ENCODE data around the gene FYN. TPM values are rescaled to one million over a fixed set of nuclear protein-coding genes. Genes with fewer than 3 reads are reported as not detected.

FYN gene
- total and polyA plus RNA-seq, 4 donors = 11.2 to 28.3 (median 19.7) TPM

GRCh38 chr6:111689946-111690345, 183.3 kb downstream of the FYN start:
- H3K9me3 ChIP-seq (ENCODE audit: control insufficient read depth in 4 of 4, low read length in 3 of 4) = no peaks in the 10 kb centered on the region
- no peak overlapping the region for H3K4me3 ChIP-seq (ENCODE audit: low read depth in 1 of 3, low read length in 3 of 3)
- peaks cover 13 to 45% (median 26%) of the 10 kb centered on the region in 4 donors for H3K4me1 ChIP-seq (ENCODE audit: control insufficient read depth in 4 of 4, insufficient read depth in 4 of 4, low read length in 3 of 4)
- no peak overlapping the region for H3K9ac ChIP-seq (ENCODE audit: low read depth in 1 of 2, low read length in 2 of 2)
- no peak overlapping the region for H3K27ac ChIP-seq (ENCODE audit: low read depth in 1 of 2, low read length in 2 of 2)
- 78% methylated on average over 2 of the region's 2 CpGs for WGBS
- peaks cover 0 to 1% (median 0%) of the 10 kb centered on the region in 4 donors for H3K36me3 ChIP-seq (ENCODE audit: control insufficient read depth in 4 of 4, insufficient read depth in 3 of 4, low read depth in 1 of 4, low read length in 3 of 4)
- no peak for DNase-seq (ENCODE audit: low spot score)
- TF ChIP-seq HNF4A (conservative IDR thresholded peaks at IDR 0.05) (no peak), TAF1 (conservative IDR thresholded peaks at IDR 0.05) (no peak)
- TF ChIP-seq, protein P1, sequence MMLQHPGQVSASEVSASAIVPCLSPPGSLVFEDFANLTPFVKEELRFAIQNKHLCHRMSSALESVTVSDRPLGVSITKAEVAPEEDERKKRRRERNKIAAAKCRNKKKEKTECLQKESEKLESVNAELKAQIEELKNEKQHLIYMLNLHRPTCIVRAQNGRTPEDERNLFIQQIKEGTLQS (IDR thresholded peaks at IDR 0.05) = no peak
- H3K27me3 ChIP-seq (ENCODE audit: control insufficient read depth in 4 of 4, insufficient read depth in 4 of 4, low read length in 3 of 4) = no peaks in the 10 kb centered on the region

- Histone ChIP-seq H3K36me3 (ENCODE audit: control insufficient read depth in 4 of 4, insufficient read depth in 3 of 4, low read depth in 1 of 4, low read length in 3 of 4) (peaks cover 0 to 1% (median 0%) of the 10 kb centered on the region in 4 donors), H3K4me3 (ENCODE audit: low read depth in 1 of 3, low read length in 3 of 3) (no peak overlapping the region), H3K9ac (ENCODE audit: low read depth in 1 of 2, low read length in 2 of 2) (no peak overlapping the region), H3K27ac (ENCODE audit: low read depth in 1 of 2, low read length in 2 of 2) (no peak overlapping the region), H3K27me3 (ENCODE audit: control insufficient read depth in 4 of 4, insufficient read depth in 4 of 4, low read length in 3 of 4) (no peaks in the 10 kb centered on the region), H3K4me1 (ENCODE audit: control insufficient read depth in 4 of 4, insufficient read depth in 4 of 4, low read length in 3 of 4) (peaks cover 14 to 47% (median 29%) of the 10 kb centered on the region in 4 donors), H3K9me3 (ENCODE audit: control insufficient read depth in 4 of 4, low read length in 3 of 4) (no peaks in the 10 kb centered on the region)
- no peak for DNase-seq (ENCODE audit: low spot score)
- WGBS = 96% methylated on average over 1 of the region's 1 CpG
- no peak for TF ChIP-seq FOXA2 (IDR thresholded peaks at IDR 0.05)
- TF ChIP-seq NR2F2 (IDR thresholded peaks at IDR 0.05) = no peak
- TF ChIP-seq YY1 (IDR thresholded peaks at IDR 0.05) = no peak
- no peak for TF ChIP-seq MAX (IDR thresholded peaks at IDR 0.05)
- TF ChIP-seq FOXA1 (IDR thresholded peaks at IDR 0.05) = no peak
- TF ChIP-seq, protein P1 (IDR thresholded peaks at IDR 0.05) = no peak
- TF ChIP-seq REST (IDR thresholded peaks at IDR 0.05) = no peak
- TF ChIP-seq SP1 (IDR thresholded peaks at IDR 0.05) = no peak
- TF ChIP-seq RAD21 (IDR thresholded peaks at IDR 0.05) = no peak
- no peak for TF ChIP-seq HNF4G (IDR thresholded peaks at IDR 0.05)
- TF ChIP-seq JUND (IDR thresholded peaks at IDR 0.05) = no peak
- TF ChIP-seq RXRA (IDR thresholded peaks at IDR 0.05) = no peak
- no peak for TF ChIP-seq EGR1 (IDR thresholded peaks at IDR 0.05; ENCODE audit: low read depth in 2 of 2)
- TF ChIP-seq ZBTB33 (IDR thresholded peaks at IDR 0.05) = no peak
- TF ChIP-seq TAF1 (conservative IDR thresholded peaks at IDR 0.05) = no peak
- TF ChIP-seq, protein P2, sequence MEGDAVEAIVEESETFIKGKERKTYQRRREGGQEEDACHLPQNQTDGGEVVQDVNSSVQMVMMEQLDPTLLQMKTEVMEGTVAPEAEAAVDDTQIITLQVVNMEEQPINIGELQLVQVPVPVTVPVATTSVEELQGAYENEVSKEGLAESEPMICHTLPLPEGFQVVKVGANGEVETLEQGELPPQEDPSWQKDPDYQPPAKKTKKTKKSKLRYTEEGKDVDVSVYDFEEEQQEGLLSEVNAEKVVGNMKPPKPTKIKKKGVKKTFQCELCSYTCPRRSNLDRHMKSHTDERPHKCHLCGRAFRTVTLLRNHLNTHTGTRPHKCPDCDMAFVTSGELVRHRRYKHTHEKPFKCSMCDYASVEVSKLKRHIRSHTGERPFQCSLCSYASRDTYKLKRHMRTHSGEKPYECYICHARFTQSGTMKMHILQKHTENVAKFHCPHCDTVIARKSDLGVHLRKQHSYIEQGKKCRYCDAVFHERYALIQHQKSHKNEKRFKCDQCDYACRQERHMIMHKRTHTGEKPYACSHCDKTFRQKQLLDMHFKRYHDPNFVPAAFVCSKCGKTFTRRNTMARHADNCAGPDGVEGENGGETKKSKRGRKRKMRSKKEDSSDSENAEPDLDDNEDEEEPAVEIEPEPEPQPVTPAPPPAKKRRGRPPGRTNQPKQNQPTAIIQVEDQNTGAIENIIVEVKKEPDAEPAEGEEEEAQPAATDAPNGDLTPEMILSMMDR (IDR thresholded peaks at IDR 0.05; ENCODE audit: low read depth, low read length, missing input control) = no peak
- TF ChIP-seq HNF4A (conservative IDR thresholded peaks at IDR 0.05) = no peak
- no peak for TF ChIP-seq GABPA (IDR thresholded peaks at IDR 0.05 in 1 of 2, conservative IDR thresholded peaks at IDR 0.05 in 1 of 2)
These were observed 183.8 kb downstream of the FYN start for GRCh38 chr6:111689419-111689818.
